A673 (cell line): ENCODE data around the gene TFDP2. TPM values are rescaled to one million over a fixed set of nuclear protein-coding genes. Genes with fewer than 3 reads are reported as not detected.
"Not testable (repeated sequence)": the region's sequence is repeated elsewhere in the genome, so short reads cannot be mapped to it uniquely, and the experiment has no call there.

Experiments used
- BruUV-seq: library from RNA; stranded (reverse); fragments of 400-500 nt; replicated peaks from 2 replicates; lab custom pipeline; 2021; lab: Mats Ljungman, UMichigan
- CTCF ChIA-PET: fragments of 300-600 bp; sonication (Branson Sonifier 250); formaldehyde crosslinking; loops from one replicate; lab custom pipeline; 2022; ENCODE audit warnings: antibody characterized with exemption; lab: Charles Lee
- POLR2A ChIA-PET: fragments of 300-600 bp; sonication (Branson Sonifier 250); formaldehyde crosslinking; loops from one replicate; lab custom pipeline; 2022; ENCODE audit warnings: antibody characterized with exemption; ENCODE audit not compliant: low non-redundant PET; lab: Charles Lee
- DNase-seq: peaks from one replicate; pipeline ENCODE4 v3.0.0-alpha.2; 2015; ENCODE audit warnings: low spot score
- H3K27ac ChIP-seq: fragments of 200-600 bp; sonication (generic); 2 replicates; pipeline ENCODE4 v1.5.1; 2016; ENCODE audit warnings: mixed run types, low read depth, mild to moderate bottlenecking, mixed read lengths, antibody characterized with exemption, low read length; ENCODE audit not compliant: poor library complexity, severe bottlenecking
- H3K27me3 ChIP-seq: fragments of 200-600 bp; sonication (generic); replicated peaks from 2 replicates; pipeline ENCODE4 v1.6.1; 2017; ENCODE audit warnings: mixed run types, low read depth, mild to moderate bottlenecking, mixed read lengths, antibody characterized with exemption, low read length; ENCODE audit not compliant: insufficient read depth, poor library complexity
- H3K36me3 ChIP-seq: fragments of 200-600 bp; sonication (generic); 2 replicates; pipeline ENCODE4 v1.6.1; 2016; ENCODE audit warnings: mixed run types, mild to moderate bottlenecking, mixed read lengths, antibody characterized with exemption, low read length; ENCODE audit not compliant: insufficient read depth, poor library complexity, severe bottlenecking
- H3K4me1 ChIP-seq: fragments of 200-600 bp; sonication (generic); 2 replicates; pipeline ENCODE4 v1.6.1; 2017; ENCODE audit warnings: mixed run types, mild to moderate bottlenecking, mixed read lengths, antibody characterized with exemption, low read length; ENCODE audit not compliant: insufficient read depth, poor library complexity, severe bottlenecking
- H3K4me3 ChIP-seq: fragments of 200-600 bp; sonication (generic); 2 replicates; pipeline ENCODE4 v1.5.1; 2016; ENCODE audit warnings: low read depth, mixed run types, mild to moderate bottlenecking, mixed read lengths, low read length; ENCODE audit not compliant: poor library complexity, severe bottlenecking
- H3K9me3 ChIP-seq: fragments of 200-600 bp; sonication (generic); 2 replicates; pipeline ENCODE4 v1.6.1; 2016; ENCODE audit warnings: mixed run types, low read depth, mild to moderate bottlenecking, mixed read lengths, antibody characterized with exemption, low read length; ENCODE audit not compliant: poor library complexity, severe bottlenecking
- CTCF ChIP-seq: fragments of 300-800, 200-600 bp; sonication (generic); conservative IDR thresholded peaks from 2 replicates; pipeline ENCODE4 v1.5.1; 2017; ENCODE audit warnings: low read depth, mild to moderate bottlenecking, antibody characterized with exemption, low read length, moderate library complexity, mixed read lengths
- EZH2 ChIP-seq: fragments of 200-600 bp; sonication (generic); IDR thresholded peaks from 2 replicates; pipeline ENCODE4 v1.6.1; 2017; ENCODE audit warnings: borderline replicate concordance, low read depth, mild to moderate bottlenecking, mixed read lengths, antibody characterized with exemption, low read length; ENCODE audit not compliant: poor library complexity, severe bottlenecking
- intact Hi-C: fragments of 100-400 bp; cut with micrococcal nuclease; formaldehyde crosslinking; loops from one replicate; pipeline ENCODE4 v1.10.0; 2022; ENCODE audit not compliant: unreplicated experiment
- total RNA-seq: library from RNA; stranded (reverse); gene quantifications from 2 replicates; pipeline ENCODE4 v1.2.3, GENCODE V29; 2021

Gene TFDP2
- total RNA-seq, 1 experiment from 2014 or later = 41.6 TPM

GRCh38 chr3:142095841-142096240 lies 53.5 kb downstream of the TFDP2 start:
- H3K9me3 ChIP-seq = no peaks in the 10 kb centered on the region
- intact Hi-C loops = no loop called here
- no TSS peak for BruUV-seq
- no peak for DNase-seq
- no peaks in the 10 kb centered on the region for H3K4me1 ChIP-seq
- no peak overlapping the region for H3K27ac ChIP-seq
- POLR2A ChIA-PET = no interaction called here
- H3K4me3 ChIP-seq = no peak overlapping the region
- no peaks in the 10 kb centered on the region for H3K27me3 ChIP-seq
- no peak for TF ChIP-seq EZH2
- no peak for TF ChIP-seq CTCF
- no peaks in the 10 kb centered on the region for H3K36me3 ChIP-seq
- CTCF ChIA-PET = no interaction called here

- H3K27me3 ChIP-seq, POLR2A ChIA-PET, H3K9me3 ChIP-seq, H3K27ac ChIP-seq, BruUV-seq, H3K4me1 ChIP-seq, DNase-seq, intact Hi-C loops, H3K36me3 ChIP-seq, H3K4me3 ChIP-seq: not testable (repeated sequence)
- CTCF ChIA-PET = interaction anchor here (0.7 kb wide), 1 partner anchor 193 kb away, joined by 3 read pairs; no protein-coding TSS in a partner anchor
These were observed 60.4 kb downstream of the TFDP2 start for GRCh38 chr3:142088925-142089324.

- TF ChIP-seq CTCF = no peak
- TF ChIP-seq EZH2 = no peak
- ChIA-PET POLR2A (no interaction called here), CTCF (no interaction called here)
- no peak overlapping the region for H3K27ac ChIP-seq
- DNase-seq = no peak
- no TSS peak for BruUV-seq
- H3K27me3 ChIP-seq = no peaks in the 10 kb centered on the region
- no peak overlapping the region for H3K4me3 ChIP-seq
- no peaks in the 10 kb centered on the region for H3K9me3 ChIP-seq
- intact Hi-C loops = no loop called here
- H3K4me1 ChIP-seq = no peaks in the 10 kb centered on the region
- H3K36me3 ChIP-seq = no peaks in the 10 kb centered on the region
These were observed 60.8 kb downstream of the TFDP2 start for GRCh38 chr3:142088522-142088921.

GRCh38 chr3:142087676-142088075 lies 61.7 kb downstream of the TFDP2 start:
- DNase-seq = no peak
- TF ChIP-seq CTCF (no peak), EZH2 (no peak)
- BruUV-seq = no TSS peak
- no peaks in the 10 kb centered on the region for H3K27me3 ChIP-seq
- H3K4me3 ChIP-seq = no peak overlapping the region
- POLR2A ChIA-PET = no interaction called here
- H3K4me1 ChIP-seq = no peaks in the 10 kb centered on the region
- no peaks in the 10 kb centered on the region for H3K9me3 ChIP-seq
- intact Hi-C loops = no loop called here
- CTCF ChIA-PET = no interaction called here
- H3K36me3 ChIP-seq = no peaks in the 10 kb centered on the region
- no peak overlapping the region for H3K27ac ChIP-seq
